GM18511 (cell line): ENCODE results near the gene MIOX.

Experiments used
- ATAC-seq: cut with Tn5 transposase; IDR thresholded peaks from one replicate; pipeline ENCODE4 v1.9.1; 2021; ENCODE audit warnings: mild to moderate bottlenecking, moderate library complexity; ENCODE audit not compliant: unreplicated experiment

Gene MIOX

DNA sequence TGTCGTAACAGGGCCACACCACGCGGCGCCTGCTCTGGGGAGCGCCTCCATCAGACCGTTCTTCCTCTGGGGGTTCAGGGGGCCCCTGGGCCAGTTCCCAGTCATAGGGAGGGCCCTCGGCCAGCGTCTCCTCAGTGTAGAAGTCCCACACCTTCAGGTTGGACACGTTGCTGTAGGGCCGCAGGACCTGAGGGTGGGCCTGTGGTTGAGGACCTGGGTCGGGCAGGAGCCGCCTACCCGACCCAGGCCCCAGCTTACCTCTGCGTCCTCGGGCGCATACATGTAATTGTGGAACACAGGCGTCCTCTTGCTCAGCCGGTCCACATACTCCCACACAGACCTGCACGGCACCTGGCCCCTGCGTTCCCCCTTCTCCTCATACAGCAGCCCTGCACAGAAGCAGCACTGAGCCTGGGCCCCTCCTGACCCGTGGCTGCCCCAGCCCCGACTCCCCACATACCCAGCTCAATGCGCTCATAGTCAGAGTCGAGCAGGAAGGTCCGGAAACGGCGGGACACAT lies 32.0 kb upstream of the MIOX start:
- ATAC-seq = no peak

DNA sequence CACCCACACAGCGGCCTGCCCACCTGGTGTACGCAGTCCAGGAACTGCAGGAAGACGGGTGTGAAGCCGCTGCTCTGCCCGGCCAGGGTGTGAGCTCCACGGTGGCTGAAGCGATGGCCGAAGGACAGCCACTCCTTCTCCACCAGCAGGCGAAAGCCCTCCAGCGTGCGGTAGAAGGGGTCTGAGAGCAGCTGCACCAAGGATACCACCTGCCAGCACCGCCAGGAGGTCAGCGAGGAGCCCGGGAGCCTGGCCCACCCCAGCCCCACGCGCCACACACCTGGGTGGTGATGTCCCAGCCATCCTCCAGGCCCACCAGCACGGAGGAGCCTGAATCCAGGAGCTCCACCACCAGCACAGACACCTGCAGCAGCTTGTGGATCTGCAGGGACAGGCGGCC lies 31.5 kb upstream of the MIOX start:
- no peak for ATAC-seq

DNA sequence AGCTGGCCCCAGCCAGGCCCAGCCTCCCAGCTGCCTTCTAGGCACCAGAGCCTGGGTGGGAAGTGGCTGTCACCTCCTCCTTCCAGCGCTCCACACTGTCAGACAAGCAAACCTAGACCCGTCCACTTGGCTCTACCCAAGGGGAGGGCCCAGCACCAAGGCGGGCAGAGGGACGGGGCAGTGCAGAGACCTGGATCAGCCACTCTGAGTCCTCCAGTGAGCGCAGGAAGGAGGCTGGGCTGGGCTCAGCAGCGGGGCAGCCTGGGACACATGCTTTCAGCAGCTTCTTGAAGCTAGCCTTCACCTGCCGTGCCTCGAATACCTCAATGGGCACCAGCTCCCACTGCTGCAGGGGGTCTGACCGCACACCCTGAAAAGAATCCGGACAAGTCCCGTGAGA lies 30.6 kb upstream of the MIOX start:
- no peak for ATAC-seq

DNA sequence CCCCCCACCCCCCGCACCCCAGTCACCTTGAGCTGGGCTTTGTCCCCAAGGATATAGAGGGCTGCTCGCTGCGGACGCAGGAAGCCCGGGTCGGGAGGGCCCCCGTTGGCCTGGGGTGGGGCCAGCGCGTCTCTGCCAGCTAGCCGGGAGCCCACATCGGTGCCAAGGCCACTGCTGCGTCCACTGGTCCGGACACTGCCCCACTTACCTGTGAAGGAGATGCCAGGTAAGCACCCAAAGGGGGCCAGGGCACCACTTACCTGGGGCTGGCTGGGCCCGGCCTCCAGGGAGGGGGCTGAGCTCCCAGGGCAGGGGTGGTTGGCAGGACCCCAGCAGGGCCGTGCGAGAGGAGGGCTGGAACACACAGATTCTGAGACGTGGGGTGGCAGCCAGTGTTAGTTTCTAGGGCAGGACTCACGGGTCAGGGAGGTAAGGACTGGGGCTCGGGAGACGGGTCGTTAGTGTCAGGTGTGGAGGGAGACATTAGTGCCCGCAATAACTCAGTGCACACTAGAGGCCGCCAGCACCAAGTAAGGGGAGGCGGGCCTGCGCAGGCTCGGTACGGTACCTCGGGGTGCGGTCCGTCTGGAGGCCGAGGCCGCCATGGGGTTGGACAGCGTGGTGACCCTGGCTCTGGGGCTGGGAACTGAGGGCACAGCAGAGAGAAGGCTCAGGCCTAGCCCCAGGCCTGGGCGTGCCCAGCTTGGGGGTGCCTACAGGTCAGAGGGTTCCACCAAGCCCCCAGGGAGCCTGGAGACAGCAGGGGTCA lies 30.0 kb upstream of the MIOX start:
- ATAC-seq = no peak

DNA sequence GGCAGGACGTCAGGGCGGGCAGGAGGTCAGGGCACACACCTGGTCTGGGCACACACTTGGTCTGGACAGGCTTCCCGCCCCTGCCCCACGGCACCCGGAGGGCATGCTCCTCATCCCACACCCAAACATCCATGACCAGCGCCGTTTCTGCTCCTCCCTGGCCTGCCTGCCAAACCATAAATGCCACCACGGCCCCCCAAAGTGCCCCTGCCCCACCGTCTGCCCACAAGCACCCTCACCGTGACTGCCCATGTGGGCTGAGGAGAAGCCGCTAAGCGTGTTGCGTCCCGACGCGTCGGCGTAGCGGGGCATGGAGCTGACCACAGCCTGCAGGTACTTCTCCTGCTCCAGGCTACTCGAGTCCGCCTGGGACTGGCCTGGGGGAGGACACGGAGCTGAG lies 27.6 kb upstream of the MIOX start:
- ATAC-seq = no peak

DNA sequence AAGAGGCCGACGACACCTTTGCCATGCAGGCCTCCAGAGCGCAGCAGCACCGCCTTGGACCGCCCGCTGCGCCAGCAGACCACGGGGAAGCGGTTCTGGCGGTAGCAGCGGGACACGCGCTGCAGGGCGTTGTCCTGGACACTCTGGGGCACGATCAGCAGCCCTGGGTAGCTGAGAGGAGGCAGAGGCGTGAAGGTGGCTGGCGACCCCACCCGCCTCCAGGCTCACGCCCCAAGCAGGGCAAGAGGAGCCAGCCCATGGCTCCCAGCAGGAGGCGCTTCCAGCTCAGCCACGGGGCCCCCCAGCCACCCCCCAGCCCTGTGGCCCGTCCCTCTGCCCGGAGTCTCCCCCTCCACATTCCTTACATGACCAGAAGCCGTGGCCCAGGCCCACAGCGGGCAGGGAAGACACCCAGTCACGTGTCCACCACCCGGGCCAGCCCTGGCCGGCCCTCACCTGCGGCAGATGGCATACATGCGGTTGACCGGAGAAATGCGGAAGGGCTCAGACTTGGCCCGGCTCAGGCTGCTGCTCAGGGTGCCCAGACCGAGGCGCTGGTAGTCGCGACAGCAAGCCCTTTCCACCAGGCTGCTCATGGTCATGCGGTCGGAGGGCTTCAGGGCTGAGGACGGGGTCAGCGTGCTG lies 27.0 kb upstream of the MIOX start:
- no peak for ATAC-seq

DNA sequence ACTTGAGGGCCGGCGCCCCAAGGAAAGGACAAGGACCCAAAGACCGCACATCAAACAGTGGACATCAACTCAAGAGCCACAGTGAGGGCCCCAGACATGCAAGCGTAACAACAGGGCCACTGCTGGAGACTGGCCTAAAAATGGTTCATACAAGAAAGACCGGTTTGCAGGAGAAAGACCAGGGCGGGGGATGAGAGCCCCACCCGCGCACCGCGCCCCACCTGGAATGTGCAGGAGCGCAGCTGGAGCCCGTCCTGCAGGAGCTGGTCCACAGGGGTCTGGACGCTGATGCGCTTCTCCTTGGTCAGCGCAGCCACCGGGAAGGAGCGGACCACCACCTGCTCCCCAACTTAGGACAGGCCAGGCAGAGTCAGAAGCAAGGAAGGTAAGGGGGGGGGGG lies 25.7 kb upstream of the MIOX start:
- no peak for ATAC-seq

DNA sequence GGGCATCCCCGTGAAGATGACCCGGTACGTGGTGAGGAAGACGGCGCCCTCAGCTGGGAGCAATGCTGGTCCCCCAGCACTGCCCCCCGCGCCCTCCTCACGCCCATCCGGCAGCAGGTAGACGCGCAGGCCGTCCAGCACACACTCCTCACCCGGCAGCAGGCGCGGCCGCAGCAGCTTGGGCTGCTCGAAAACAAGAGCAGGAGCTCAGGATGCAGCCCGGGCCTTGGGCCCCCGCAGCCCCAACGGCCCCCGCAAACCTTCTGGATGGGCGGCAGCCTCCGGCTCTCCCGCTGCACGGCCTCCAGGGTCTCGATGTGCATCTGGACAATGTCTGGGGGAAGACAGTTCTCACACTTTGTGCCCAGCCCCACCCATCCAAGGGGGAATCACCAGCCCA lies 25.1 kb upstream of the MIOX start:
- ATAC-seq = no peak

DNA sequence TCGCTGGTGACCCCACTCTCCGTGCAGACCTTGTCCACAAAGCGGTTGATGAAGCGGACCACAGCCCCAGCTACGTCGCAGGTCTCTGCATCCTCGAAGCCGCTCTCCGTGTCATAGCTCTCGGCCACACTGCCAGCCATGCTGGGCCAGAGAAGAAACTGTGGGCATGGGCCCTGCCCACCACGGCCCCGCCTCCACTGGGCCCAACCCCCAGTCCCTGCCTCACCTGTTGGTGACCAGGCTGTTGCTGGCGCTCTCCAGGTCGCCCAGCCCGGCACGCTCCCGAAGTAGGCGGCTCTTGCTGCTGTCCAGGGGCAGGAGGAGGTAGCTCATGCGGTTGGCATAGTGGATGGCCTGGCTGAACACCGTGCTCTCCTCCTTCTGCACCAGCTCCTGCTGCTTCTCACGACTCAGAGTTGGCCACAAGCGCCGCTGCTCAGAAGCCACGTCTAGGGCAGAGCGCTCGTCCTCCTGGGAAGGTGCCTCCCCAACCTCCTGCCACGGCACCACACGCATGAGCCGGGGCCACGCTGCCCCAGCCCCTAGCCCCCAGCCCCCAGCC lies 24.6 kb upstream of the MIOX start:
- no peak for ATAC-seq

DNA sequence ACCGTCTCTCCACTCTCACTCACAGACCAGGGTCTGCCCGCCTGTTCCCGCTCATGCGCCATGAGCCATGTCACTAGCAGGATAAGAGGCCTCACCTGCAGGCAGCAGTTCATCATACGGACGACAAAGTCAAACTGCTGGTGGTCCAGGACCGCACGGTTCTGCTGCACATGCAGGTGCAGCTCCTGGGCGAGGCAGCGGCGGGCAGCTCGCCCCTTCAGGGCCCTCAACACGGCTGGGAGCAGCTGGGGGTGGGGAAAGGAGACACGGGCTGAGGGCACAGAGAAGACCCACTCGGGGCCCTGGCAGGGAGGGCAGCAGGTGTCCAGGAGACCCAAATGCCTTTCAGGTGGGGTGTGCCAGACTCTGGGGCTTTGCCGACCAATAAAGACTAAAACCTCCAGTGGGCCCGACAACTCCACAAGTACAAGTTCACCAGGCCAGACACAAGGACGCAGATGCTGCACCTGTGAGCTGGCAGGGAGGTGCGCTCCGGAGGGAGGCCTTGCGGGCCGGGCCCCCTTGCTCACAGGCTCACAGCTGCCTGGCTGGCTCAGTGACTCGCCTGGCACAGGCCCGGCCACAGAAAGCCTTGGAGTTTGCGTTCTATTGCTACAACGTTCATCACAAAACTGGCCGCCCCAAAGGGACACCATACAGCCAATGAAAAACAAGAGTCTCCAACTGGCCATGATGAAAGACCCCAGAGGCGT lies 23.3 kb upstream of the MIOX start:
- ATAC-seq = no peak

DNA sequence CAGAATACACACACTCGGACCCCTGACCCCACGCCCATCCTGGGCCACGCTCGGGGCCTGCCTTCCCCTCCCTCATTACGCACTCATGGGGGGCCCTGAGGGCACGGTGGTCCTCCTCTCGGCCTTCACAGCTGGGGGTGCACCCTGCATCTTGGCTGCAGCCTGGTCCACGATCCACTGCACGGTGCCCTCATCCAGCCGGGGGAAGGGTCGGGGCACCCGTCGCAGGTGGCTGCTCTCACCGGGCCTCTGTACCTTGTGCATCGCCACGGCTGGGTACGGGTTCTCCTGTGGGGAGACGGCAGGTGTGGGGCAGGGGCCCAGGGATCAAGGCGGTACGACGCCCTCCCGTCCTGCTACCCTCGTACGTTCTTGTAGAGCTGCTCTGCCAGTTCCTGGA lies 22.2 kb upstream of the MIOX start:
- no peak for ATAC-seq

DNA sequence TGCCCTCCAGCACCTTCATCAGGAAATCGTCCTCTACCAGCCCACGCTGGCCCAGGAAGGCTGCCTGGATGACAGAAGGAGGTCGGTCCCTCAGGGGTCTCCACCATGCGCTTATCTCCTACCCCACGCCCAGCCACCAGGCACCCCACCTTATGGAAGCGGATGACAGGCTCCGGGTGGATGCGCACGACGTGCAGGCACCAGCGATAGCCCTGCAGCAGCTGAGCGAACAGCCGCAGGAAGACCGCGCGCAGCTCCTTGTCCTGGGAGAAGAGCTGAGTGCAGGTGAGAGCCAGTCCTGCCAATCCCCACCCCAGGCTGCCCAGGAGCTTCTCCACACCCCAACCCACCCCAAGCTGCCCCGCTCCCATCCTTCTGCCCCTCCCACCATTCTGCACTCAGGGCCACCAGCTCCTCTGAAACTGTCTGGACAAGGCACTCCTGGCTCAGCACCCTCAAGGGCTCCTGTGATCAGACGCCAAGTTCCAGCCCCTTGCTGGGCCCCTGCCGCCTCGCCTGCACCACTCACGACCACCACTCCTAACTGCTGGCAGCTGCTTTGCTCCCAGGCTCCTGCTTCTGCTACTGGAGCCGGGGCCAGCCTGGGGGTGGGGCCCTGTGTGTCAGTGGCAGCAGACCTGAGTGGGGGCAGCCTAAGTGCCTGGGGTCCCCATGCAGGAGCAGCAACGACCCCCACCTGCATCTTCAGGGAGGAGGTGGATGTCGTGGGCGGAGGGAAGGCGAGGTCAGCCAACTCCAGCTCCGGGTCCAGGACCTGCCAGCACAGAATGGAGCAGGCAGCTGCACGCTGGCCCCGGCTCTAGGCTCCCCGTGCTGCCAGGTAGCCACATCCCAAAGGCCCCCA lies 21.4 kb upstream of the MIOX start:
- ATAC-seq = no peak

DNA sequence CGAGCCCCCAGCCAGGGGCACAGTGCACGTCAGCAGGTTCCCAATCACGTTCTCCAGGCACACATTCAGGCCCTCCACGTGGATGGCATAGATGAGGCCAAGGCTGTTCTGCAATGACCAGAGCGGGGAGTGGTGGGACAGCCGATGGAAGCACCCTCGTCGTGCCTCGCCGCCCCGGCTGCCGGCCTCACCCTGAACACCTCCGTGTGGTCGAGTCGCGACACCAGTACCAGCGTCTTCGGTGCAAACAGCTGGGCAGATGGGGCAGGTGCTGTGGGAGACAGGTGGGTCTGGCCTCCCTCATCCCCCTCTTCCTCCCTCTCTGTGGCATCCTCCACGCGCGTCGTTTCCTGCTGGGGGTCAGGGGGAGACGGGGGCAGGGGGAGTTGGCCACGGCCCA lies 19.3 kb upstream of the MIOX start:
- no peak for ATAC-seq

DNA sequence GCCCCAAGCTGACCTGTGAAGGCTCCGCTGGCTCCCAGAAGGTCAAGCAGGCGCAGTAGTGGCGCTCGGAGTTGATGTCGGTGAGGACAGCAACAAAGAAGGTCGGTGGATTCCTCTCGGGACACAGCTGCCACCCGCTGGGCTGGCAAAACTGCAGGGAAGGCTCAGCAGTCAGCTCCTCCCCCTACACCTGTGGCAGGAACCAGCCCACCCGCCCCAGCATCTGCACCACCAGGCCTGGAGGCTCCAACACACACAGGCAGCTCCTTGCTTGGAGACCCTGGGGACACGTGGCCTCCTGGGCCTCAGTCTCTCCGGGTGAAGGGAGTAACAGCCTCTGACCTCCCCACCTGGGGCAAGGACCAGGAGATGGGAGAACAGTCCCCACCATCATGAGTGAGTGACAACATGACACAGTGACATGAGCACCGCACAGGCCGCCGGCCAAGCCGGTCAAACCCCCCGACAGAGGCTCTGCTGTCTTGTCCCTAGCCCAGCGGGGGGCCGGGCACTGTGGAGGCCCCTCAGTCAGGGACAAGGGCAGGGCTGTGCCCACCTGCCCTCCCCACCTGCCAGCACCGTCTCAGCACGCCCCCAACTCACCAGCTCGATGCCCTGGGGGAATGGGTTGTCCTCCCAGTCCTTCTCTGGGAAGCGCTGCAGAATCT lies 18.8 kb upstream of the MIOX start:
- no peak for ATAC-seq

DNA sequence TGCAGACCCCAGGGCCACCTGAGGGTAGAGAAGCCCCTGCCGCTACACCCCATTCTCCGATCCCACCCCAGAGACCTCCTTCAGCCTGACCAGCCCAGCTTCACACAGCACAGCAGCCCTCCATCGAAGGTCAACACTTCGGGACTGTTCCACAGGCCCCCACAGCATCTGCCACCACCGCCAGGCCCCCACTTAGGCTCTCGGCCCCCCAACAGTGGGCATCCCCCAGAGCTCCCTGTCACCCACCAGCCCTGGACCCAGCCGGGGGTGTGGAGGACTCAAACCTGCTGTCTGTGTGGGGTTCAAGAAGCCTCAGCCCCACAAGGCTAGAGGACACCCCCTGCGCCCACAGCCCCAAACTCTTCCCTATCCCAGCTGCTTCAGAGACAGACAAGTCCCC lies 18.0 kb upstream of the MIOX start:
- no peak for ATAC-seq

DNA sequence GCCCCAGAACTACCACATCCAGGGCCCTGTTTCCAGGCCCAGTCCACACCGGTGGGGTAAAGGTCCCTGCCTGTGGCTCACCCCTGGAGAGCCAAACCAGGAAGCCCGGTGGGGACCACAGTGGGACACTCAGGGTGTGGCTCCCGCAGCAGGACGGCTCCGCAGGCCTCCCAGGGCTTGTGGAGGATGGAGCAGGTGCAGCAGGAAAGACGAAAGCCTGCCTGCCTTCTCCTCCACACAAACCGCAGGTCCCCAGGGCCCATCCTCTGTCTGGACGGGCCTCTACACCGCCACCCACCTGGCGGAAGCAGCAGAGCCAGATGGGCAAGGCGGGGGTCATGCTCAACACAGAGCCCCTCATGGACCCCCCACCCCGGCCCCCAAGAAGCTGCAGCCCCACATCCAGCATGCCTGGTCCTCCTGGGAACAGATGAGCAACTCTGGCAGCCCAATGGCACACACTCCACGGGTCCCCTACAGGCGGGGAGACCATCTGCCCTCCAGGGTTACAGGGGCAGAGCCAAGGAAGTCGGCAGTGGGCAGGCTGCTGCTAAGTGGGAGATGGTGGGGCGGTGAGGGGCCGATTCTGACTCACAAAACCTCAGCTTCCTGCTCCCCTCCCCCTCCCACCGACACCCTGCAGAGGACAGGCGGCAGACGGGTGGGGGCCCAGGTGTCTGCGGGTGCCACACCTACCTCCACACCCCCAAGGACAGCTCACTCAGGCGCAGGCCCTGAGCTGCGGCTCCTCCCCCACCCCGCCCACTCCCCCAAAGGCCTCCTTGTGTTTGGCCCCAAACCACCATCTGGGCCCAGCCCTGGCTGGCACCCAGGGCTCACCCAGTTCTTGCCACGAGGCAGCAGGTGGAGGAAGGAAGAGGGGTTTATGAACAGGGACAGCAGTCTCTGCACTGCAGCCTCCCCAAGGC lies 17.0 kb upstream of the MIOX start:
- ATAC-seq = peak; percentile 73

DNA sequence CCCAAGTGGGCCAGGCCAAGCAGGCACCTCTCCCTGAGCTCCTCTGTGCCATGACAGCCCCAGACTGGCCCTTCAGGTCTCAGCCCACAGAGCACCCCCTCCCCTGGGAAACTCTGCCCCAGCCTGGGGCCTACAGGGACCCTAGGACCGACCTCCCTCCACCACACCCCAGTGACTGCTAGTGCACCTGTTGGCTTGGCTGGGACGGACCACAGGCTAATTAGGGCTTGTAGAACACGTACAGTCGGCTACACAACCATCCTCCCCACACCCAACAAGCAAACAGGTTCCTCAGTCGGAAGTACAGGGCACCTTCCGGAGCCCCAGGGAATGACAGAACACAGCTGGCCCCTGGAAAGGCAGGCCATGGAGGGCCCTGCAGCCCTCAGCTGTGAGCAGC lies 16.2 kb upstream of the MIOX start:
- ATAC-seq = no peak

DNA sequence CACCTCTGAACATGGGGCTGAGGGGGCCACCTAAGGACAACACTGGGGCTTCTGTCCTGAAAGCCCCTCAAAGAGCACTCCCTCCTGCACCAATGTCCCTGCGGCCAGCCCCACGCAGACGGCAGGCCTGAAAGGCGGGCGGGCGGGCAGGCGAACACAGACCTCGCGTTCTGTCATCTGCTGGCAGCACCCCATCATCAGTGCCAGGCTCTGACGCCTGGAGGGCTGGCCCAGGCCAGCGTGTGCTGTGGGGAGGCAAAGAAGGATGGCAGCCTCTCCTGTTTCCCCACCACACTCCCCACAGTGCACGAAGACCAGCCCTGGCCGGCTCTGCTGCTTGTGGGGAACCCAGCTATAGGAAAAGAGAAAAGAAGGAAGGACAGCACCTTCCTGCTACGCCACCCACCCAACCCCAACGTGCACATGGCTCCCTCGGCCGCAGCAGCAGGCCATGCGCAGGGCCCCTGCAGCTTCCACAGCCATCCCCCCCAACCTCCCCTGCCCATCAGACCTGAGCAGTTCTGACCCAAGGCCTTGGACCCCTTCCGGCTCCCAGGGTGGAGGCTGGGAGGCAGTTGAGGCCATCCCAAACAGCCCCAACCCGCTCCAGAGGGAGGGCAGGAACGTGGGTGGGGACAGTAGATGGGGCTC lies 15.3 kb upstream of the MIOX start:
- no peak for ATAC-seq

DNA sequence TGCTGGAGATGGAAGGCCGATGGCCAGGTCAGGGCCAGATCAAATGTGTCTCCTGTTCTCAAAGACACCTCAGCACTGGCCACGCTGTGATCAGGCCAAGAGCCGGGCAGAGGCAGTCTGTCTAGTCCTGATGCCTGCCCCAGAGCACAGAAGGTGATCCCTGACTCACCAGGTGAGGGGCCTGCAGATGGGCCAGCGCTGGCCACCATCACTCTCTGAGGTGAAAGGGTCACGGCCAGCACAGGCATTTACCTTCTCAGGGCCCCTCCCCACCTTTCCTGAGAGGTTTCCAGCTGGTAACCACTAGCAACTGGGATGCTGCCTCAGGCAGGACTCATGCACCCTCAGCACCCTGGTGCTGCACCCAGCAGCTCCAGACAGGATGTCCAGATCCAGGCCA lies 14.7 kb upstream of the MIOX start:
- ATAC-seq = no peak
